ENCODE results near the gene MAP3K5. TPM values are rescaled to one million over a fixed set of nuclear protein-coding genes. Genes with fewer than 3 reads are reported as not detected.

Gene MAP3K5
- total RNA-seq, 2 experiments from 2014 or later = 18.3 to 19.8 TPM

DNA sequence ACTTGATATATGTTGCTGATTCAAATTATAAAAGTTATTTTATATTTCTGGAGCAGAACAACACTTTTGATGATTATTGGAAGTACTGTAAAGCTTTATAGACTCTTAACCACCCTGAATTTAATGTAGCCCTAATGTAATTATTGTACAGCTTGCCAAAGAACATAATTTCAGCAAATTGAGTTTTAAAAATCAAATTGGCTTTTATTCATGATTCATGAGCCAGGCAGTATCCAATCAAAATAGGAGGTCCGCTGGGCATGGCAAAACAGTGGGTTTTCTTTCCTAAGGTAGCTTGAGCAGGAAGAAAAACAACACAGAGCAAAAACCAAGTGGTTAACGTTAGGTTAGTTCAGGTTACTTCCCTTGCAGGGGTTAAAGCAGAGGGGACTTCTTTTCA is 177.3 kb downstream of the MAP3K5 start:
- Mint-ChIP-seq H3K27ac (no peak overlapping the region), H3K4me3 (no peak overlapping the region), H3K4me1 (peaks cover 3% of the 10 kb centered on the region), H3K27me3 (no peaks in the 10 kb centered on the region), H3K36me3 (peaks cover 20% of the 10 kb centered on the region), H3K9me3 (no peaks in the 10 kb centered on the region)
- ATAC-seq (ENCODE audit: low read depth) = no peak
- POLR2A ChIA-PET = no interaction called here
- DNase-seq = no peak

DNA sequence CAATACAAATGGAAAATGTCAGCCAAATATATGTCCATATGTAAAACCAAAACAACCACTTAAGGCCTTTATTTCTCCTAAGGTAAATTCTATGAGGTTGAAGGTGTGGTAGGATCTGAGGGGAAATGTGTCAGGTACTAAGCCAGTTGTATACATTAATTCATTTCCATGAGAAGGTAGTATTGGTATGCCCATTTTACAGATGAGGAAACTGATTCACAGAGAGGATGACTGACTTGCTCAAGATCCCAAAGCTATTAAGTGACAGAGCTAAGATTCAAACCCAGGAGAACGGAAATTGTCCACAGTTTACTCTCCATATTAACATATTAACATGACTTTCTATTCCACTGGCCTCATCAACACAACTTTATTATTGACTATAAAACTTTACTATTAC is 177.9 kb downstream of the MAP3K5 start:
- DNase-seq (no peak), ATAC-seq (ENCODE audit: low read depth) (no peak)
- Mint-ChIP-seq H3K27ac (no peak overlapping the region), H3K27me3 (no peaks in the 10 kb centered on the region), H3K9me3 (no peaks in the 10 kb centered on the region), H3K4me3 (no peak overlapping the region), H3K4me1 (peaks cover 5% of the 10 kb centered on the region), H3K36me3 (peaks cover 23% of the 10 kb centered on the region)
- POLR2A ChIA-PET = no interaction called here

DNA sequence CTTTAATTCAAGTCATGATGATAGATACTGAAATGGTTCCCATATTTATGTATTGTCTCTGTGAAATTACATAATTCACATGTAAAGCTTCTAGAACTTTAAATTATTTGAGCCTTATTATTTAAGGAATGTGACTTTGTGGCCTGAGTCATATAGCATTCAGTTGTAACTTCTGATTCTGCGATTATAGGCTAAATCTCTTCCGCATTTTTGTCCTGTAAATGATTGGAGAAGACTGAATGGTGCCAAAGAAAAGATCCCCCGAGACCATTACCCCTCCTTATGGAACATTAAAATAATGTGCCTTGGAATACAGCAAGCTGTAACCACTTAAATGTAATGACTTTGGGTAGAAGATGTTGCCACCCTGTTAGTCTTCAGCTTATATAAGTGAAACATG is 178.8 kb downstream of the MAP3K5 start:
- DNase-seq = no peak
- POLR2A ChIA-PET = no interaction called here
- H3K27ac Mint-ChIP-seq = no peak overlapping the region
- no peaks in the 10 kb centered on the region for H3K9me3 Mint-ChIP-seq
- H3K4me3 Mint-ChIP-seq = no peak overlapping the region
- no peak for ATAC-seq (ENCODE audit: low read depth)
- H3K36me3 Mint-ChIP-seq = peaks cover 20% of the 10 kb centered on the region
- H3K27me3 Mint-ChIP-seq = no peaks in the 10 kb centered on the region
- H3K4me1 Mint-ChIP-seq = peaks cover 5% of the 10 kb centered on the region

DNA sequence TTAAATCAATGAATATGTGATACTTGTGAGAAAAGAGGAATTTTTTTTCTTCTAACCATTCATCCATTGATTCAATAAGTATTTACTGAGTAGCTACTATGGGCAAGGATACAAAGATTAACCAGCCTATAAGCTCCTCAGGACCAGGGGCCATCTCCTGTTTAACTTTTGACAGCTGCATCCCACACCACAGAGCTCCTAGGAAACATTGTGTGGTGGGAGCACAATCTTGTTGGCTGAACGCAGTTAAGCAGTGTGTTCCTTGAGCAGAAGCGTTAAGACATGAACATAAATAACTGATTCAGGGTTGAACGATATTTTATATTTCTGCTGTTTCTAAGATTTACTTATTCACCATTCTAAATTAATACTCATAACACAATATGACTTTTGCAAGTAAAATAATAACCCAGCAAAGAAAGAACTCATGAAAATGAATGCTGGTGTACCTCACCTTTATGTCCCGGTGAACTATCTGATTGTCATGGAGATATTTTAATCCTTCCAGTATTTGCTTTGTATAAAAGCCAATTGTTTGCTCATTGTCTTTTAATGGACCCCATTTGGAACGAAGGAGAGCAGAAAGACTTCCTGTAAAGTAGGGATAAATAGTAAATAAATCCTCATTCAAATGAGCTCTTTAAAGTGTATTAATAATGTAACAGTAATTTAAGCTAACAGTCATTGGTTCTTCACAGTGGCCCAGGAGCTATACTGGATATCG is 179.4 kb downstream of the MAP3K5 start:
- no peak for ATAC-seq (ENCODE audit: low read depth)
- no peak for DNase-seq
- H3K27ac Mint-ChIP-seq = no peak overlapping the region
- no peaks in the 10 kb centered on the region for H3K9me3 Mint-ChIP-seq
- H3K36me3 Mint-ChIP-seq = peaks cover 22% of the 10 kb centered on the region
- H3K4me3 Mint-ChIP-seq = no peak overlapping the region
- peaks cover 7% of the 10 kb centered on the region for H3K4me1 Mint-ChIP-seq
- H3K27me3 Mint-ChIP-seq = no peaks in the 10 kb centered on the region
- POLR2A ChIA-PET = no interaction called here

- no peak overlapping the region for H3K27ac Mint-ChIP-seq
- no peak for DNase-seq
- POLR2A ChIA-PET = no interaction called here
- H3K4me1 Mint-ChIP-seq = peaks cover 7% of the 10 kb centered on the region
- no peaks in the 10 kb centered on the region for H3K9me3 Mint-ChIP-seq
- no peaks in the 10 kb centered on the region for H3K27me3 Mint-ChIP-seq
- no peak for ATAC-seq (ENCODE audit: low read depth)
- no peak overlapping the region for H3K4me3 Mint-ChIP-seq
- peaks cover 22% of the 10 kb centered on the region for H3K36me3 Mint-ChIP-seq
These were observed 180.5 kb downstream of the MAP3K5 start for GRCh38 chr6:136611746-136612145.

DNA sequence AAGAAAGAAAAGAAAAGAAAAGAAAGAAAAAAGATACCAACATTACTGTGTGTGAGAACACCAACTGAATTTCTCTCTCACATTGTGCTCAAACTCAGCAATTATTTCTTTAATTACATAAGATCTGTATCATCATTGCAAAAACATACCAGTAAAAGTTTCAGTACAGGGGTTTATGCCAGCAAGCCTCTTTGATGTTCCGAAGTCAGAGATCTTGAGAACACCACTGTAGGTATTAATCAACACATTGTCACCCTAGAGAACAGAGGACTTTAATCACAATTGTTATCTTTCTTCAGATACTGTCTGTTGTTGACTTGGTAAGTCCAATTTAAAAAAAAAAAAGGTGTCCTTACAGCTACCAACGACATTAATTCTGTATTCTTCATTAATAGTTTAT is 181.1 kb downstream of the MAP3K5 start:
- no peak for DNase-seq

GRCh38 chr6:136609873-136610706 is 182.2 kb downstream of the MAP3K5 start:
- H3K36me3 Mint-ChIP-seq = peaks cover 22% of the 10 kb centered on the region
- POLR2A ChIA-PET = no interaction called here

More for the DNA sequence above, 181.1 kb downstream of the MAP3K5 start:
- no peak overlapping the region for H3K27ac Mint-ChIP-seq
- H3K9me3 Mint-ChIP-seq = no peaks in the 10 kb centered on the region
- ATAC-seq (ENCODE audit: low read depth) = no peak
- H3K27me3 Mint-ChIP-seq = no peaks in the 10 kb centered on the region
- peaks cover 7% of the 10 kb centered on the region for H3K4me1 Mint-ChIP-seq
- H3K4me3 Mint-ChIP-seq = no peak overlapping the region
- POLR2A ChIA-PET = no interaction called here
- peaks cover 22% of the 10 kb centered on the region for H3K36me3 Mint-ChIP-seq

DNA sequence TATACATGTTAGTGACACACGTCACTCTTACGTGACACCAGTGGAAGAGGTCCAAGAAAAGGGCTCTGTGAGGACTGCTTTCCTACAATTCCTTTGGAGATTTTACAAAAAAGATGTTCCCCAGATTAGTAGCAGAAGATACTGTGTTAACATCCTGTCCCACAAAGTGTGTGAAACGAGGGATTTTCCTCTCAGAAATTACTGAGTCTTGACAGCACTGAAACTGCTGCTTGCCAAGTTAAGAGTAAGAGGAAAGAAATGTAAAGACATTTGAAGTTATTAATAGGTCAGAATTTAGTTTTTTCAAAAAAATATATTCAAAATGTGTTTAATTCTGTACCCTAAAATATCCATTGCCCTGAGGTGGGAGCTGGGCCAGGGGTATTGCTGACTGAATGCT is 183.3 kb downstream of the MAP3K5 start:
- Mint-ChIP-seq H3K9me3 (no peaks in the 10 kb centered on the region), H3K36me3 (peaks cover 20% of the 10 kb centered on the region), H3K27me3 (no peaks in the 10 kb centered on the region), H3K4me3 (no peak overlapping the region), H3K27ac (no peak overlapping the region), H3K4me1 (peaks cover 7% of the 10 kb centered on the region)
- POLR2A ChIA-PET = no interaction called here
- ATAC-seq (ENCODE audit: low read depth) = no peak
- no peak for DNase-seq

More at GRCh38 chr6:136609873-136610706, 182.2 kb downstream of the MAP3K5 start:
- Mint-ChIP-seq H3K27ac (no peak overlapping the region), H3K27me3 (no peaks in the 10 kb centered on the region), H3K9me3 (no peaks in the 10 kb centered on the region), H3K4me1 (peaks cover 7% of the 10 kb centered on the region), H3K4me3 (no peak overlapping the region)
- ATAC-seq (ENCODE audit: low read depth) (no peak), DNase-seq (no peak)

GRCh38 chr6:136607932-136608772 is 184.1 kb downstream of the MAP3K5 start:
- peaks cover 7% of the 10 kb centered on the region for H3K4me1 Mint-ChIP-seq
- no peaks in the 10 kb centered on the region for H3K9me3 Mint-ChIP-seq
- peak; percentile 67 for DNase-seq
- no peak overlapping the region for H3K4me3 Mint-ChIP-seq
- POLR2A ChIA-PET = no interaction called here
- no peaks in the 10 kb centered on the region for H3K27me3 Mint-ChIP-seq
- H3K27ac Mint-ChIP-seq = no peak overlapping the region
- H3K36me3 Mint-ChIP-seq = peaks cover 20% of the 10 kb centered on the region
- peak; percentile 93 for ATAC-seq (ENCODE audit: low read depth)

DNA sequence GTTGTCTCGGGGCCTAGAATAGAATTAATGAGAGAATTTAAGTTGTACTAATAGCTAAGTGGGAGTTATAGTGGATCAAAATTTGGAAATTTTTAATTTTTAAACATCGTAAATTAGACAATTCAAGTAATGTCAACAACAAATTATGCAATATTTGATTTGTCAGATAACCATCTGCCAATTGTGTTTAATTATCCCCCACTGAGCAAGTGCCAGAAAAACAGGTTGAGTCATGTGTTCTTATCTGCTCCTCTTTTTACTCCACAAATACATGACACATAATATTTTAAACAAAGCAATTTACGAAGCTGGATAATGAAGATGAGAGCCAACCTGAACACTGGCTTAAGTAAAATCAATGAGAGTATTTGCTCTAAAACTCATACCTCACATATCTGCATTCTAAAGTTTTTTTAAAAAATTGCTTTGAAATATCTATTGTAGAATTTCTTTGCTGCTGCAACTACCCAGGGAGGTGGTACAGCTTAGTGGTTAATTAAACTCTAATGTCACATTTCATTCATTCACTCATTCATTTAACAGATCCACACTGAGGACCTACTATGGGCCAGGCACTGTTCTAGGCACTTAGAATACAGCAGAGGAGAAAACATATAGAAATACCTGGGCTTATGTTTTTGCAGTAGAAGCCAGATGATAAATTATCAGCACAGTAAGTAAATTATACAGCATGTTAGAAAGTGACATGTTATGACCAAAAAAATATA is 184.9 kb downstream of the MAP3K5 start:
- H3K27ac Mint-ChIP-seq = no peak overlapping the region

DNA sequence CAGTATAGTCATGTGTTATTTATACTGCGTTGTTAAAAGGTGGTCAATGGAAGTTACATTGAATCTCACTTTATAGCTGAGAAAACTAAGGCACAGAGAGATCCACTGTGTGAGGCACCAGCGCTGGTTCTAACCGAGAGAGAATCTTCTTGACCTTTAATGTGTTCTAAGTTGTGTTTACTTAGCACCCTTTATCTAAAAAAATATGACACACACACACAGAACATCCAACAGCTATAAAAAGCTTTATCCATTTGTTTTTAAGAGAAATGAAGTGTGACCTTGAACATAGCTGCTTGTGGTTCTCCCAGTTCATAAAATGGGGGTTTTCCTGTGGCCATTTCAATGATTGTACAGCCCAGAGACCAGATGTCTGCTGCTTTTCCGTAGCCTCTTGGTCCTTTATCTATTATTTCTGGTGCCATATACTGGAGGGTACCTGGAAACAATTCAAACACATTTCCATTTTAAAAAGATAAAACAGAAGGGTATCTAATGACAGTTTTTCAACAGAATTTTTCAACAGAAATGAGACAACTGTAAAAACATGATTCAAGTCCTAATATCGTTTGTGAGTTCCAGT is 187.3 kb downstream of the MAP3K5 start:
- Mint-ChIP-seq H3K9me3 (no peaks in the 10 kb centered on the region), H3K4me3 (no peak overlapping the region), H3K27ac (no peak overlapping the region), H3K4me1 (peaks cover 5% of the 10 kb centered on the region), H3K27me3 (no peaks in the 10 kb centered on the region), H3K36me3 (peaks cover 8% of the 10 kb centered on the region)
- no peak for ATAC-seq (ENCODE audit: low read depth)
- POLR2A ChIA-PET = no interaction called here
- no peak for DNase-seq

More for the DNA sequence above, 184.9 kb downstream of the MAP3K5 start:
- H3K4me3 Mint-ChIP-seq = no peak overlapping the region
- H3K9me3 Mint-ChIP-seq = no peaks in the 10 kb centered on the region
- H3K36me3 Mint-ChIP-seq = peaks cover 17% of the 10 kb centered on the region
- POLR2A ChIA-PET = no interaction called here
- peaks cover 7% of the 10 kb centered on the region for H3K4me1 Mint-ChIP-seq
- ATAC-seq (ENCODE audit: low read depth) (no peak), DNase-seq (no peak)
- H3K27me3 Mint-ChIP-seq = no peaks in the 10 kb centered on the region

DNA sequence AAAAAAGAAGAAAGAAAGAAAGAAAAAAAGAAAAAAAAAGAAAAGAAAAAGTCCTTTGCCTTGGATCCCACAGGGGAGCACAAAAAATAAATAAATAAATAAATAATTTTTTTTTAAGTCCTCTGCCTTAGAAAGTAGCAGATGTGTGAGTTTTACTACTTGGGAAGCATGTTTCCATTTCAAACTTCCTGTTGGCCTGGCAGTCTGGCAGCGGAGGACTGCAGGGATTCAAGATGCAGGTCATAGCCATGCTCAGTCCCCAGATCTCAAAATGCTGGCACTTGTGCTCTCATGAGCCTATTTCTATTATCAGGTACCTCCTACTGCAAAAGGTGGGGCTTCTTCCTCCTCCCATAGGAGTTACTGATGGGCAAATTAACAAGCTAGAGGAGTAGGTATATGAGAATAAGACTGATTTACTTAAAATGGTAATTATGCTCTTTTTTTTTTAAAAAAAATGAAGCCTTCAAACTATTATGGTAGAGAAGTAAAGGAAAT is 187.9 kb downstream of the MAP3K5 start:
- no peaks in the 10 kb centered on the region for H3K27me3 Mint-ChIP-seq
- no peaks in the 10 kb centered on the region for H3K9me3 Mint-ChIP-seq
- H3K27ac Mint-ChIP-seq = no peak overlapping the region
- POLR2A ChIA-PET = no interaction called here
- peaks cover 5% of the 10 kb centered on the region for H3K36me3 Mint-ChIP-seq
- peaks cover 2% of the 10 kb centered on the region for H3K4me1 Mint-ChIP-seq
- DNase-seq (no peak), ATAC-seq (ENCODE audit: low read depth) (no peak)
- no peak overlapping the region for H3K4me3 Mint-ChIP-seq
